NCI-H345 (cell line): ENCODE results near the gene VTI1A.
"Not testable (repeated sequence)": the region's sequence is repeated elsewhere in the genome, so short reads cannot be mapped to it uniquely, and the experiment has no call there.

ENCODE experiments used
- DNase-seq: peaks from one replicate; lab custom pipeline; 2025; lab: John Stamatoyannopoulos, UW

Gene VTI1A

DNA sequence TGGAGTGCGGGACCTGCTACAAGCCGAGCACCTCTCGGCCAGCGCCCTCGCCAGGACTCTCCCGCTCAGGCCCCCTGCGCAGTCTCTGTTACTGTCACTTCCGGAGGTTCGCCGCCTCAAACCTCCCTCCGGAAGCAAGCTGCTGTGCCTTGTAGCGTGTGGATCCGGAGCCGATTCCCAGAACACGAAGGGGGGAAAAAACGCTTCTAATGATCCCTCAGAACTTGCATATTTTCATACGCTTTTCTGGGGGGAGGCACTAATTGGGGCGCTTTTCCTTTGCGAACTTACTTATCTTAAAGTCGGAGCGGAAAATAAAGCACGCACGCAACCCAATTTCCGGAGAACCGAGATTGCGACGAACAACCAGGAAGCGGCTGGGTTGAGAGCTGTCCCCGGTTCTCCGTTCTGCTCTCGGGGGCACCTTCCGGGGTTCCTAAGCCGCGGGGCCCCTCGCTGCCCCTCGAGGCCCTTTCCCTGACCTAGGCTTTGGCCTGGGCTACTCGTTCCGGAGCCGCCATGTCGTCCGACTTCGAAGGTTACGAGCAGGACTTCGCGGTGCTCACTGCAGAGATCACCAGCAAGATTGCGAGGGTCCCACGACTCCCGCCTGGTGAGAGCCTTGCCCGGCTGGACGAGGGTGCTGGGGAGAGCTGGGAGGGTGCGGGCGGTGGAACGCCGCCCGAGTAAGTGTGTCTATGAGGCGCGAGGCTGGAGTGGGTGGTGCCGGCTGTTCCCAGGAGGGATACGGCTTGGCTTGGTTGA, at the start of gene VTI1A, which contains the start of gene ZDHHC6:
VTI1A (plus strand) TSS at position 361 of the 765 bp plus-strand sequence; CDS start at position 520, 159 bp downstream.
ZDHHC6 (minus strand) TSS at position 60 of the 765 bp plus-strand sequence. CDS start 1,478 bp downstream, outside the sequence.
- DNase-seq, result peak; percentile 73

DNA sequence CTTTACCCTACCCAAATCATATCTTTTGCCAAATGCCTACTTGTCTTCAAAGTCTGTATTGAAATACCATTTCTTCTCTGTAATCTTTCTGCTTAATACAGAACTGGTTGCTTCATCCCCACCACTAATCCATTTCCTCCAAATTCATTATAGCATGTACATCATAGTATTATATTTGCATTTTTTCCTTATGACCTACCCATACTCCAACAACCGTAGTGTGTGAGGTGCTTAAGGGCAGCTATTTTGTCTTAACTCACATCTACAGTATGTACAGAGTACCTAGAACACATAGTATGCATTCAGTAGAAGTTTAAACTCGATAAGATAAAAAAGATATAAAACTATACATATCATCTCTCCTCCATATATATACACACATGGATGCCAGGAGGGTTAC, 49.4 kb upstream of the VTI1A start:
- DNase-seq, result no peak

DNA sequence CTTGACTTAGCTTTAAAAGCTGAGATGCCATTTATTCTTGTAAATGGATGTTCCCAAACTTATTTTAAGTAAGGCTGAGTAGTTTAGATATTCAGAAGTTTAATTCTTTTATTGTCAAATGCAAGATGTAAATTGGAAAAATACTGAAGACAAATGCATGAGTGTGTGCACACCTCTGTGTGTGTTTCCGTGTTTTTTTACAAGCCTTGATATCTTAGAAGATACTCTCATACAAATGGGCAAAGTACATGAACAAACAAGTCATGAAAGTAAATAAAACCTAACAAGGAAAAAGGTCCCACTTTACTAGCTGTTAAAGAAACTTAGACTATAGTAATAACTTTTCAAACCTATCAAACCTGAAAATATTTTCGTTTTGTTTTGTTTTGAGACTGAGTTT, 44.1 kb upstream of the VTI1A start:
- no peak for DNase-seq

DNA sequence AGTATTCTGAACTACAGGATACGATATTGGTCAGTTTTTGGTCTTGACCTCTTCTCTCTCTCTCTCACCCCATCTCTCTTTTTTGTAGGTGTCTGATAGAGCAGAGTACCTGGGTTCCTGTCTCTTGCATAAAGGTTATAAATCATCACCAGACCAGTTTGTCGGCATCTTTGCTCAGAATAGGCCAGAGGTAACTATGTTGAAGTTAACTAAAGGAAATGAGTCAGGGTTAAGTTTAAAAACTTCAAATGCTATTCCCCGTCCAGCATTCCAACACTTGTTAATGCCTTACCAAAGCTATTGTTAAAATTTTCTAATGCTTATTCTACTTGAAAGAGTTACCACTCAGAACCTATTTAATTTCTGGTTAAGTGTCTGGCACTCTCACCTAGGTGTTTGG, 42.4 kb upstream of the VTI1A start:
- DNase-seq, result no peak

DNA sequence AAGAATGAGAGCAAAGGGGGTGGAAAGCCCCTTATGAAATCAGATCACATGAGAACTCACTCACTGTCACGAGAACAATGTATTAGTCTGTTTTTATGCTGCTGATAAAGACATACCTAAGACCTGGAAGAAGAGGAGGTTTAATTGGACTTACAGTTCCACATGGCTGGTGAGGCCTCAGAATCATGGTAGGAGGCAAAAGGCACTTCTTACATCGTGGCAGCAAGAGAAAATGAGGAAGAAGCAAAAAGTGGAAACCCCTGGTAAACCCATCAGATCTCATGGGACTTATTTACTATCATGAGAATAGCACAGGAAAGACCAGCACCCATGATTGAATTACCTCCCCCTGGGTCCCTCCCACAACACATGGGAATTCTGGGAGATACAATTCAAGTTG, 40.2 kb upstream of the VTI1A start:
- DNase-seq, result not testable (repeated sequence)

DNA sequence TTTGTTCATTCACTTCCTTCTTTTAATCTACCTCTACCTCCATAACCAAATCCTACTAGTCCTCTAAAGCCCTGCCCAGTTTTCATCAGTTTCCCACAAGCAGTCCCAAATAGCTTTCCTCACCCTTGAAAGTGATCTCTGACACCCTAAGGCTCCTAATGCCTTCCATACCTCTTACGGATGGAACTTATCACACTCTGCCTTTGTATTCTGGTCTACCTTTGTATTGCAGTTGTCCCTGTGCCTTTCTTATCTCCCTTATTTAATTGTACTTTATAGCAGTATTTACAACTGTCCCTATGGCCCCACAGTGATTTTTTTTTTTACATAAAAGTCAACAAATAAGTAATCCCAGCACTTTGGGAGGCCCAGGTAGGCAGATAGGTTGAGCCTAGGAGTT, 39.3 kb upstream of the VTI1A start:
- no peak for DNase-seq

DNA sequence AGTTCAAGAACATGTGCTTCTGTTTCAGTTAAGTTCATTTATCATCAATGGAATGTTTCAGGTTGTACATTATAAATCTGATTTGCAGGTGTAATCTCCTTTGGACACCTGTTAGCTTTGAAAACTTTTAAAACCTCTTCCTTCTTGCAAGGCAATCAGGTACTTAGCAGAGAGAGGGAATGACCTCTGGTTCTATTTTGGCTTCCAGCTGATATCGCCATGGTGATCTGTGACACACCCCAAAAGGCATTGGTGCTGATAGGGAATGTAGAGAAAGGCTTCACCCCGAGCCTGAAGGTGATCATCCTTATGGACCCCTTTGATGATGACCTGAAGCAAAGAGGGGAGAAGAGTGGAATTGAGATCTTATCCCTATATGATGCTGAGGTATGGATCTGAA, 37.7 kb upstream of the VTI1A start:
- DNase-seq, result no peak

DNA sequence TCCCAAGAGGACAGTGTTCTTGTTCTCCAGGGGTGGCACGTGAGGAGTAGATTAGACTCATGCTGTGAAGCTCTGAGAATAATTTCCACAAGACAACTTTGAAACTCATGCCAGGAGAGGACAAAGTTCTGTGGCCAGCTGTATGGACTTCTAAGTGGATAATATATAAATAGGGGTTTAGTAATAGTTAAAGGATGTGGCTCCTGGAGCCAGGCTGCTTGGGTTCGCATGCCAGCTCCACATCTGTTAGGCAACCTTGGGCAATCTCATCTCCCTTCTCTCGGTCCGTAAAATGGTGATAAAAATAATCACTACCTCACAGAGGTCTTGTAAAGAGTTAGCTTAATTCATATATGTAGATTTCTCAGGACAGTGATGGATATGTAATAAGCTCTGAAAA, 37.3 kb upstream of the VTI1A start:
- DNase-seq, result no peak

DNA sequence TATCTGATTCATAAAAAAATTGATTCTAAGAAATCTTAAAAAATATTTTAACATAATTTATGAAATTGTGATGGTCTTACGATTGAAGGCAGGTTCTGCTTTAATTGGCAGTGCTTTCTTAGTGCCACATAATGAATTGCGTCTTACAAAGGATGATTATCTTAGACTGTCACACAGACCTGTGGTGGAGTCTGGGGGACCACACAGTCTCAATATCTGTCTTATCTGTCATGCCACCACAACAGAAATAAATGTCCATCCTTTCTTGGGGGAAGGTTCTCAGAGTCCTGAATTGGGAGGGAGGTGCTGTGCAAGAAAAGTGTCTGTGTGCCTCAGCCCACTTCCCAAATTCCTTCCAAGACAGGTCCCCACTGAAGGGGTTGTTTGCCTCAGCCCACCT, 34.3 kb upstream of the VTI1A start:
- DNase-seq, result no peak

DNA sequence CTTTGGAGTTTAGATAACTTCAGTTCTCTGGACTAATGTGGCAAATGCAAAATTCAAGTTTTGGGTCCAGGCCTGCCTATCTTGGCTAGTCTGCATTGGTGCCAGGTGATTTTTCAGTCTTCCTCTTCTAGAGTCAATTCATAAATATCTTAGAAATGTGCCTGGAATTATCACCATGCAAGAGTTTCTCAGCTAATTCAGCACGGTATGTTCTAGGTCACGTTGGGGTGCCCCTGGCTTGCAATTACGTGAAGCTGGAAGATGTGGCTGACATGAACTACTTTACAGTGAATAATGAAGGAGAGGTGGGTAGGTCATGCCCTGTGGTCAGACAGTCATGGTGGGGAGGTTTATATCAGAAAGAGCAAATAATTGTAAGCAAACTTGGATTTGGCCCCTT, 25.3 kb upstream of the VTI1A start:
- DNase-seq, result no peak

DNA sequence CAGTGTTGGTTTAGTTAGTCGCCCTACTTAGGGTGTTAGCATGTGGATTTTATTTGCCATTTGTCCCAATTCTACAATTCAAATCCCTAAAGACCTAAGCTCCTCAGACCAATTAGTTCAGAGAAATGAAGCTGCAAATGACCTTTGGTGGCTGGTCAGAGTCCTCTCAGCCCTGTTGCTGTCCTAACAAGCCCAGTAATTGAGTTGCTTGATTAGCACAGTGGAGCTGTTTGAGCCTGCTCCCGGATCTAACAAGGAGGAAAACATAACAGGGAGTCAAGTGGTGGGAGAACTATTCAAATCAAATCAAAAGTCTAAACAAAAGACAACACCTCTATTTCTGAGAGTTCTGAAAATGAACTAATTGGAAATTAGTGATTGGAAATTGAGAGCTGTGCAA, 22.4 kb upstream of the VTI1A start:
- DNase-seq, result no peak

DNA sequence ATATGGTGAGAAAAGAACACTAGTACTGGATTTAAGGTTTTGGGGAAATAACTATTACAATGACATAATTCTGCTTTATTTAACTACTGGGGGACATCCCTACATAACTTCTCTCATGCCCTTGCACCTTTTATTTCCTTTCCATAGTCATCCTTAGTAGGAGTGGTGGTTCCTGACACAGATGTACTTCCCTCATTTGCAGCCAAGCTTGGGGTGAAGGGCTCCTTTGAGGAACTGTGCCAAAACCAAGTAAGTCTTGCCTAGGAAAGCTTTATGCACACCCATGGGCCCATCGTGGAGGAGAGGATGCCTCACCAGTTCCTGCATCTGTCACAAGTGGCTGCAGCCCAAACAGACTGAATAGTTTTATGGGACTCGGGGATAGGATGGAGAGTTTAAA, 20.9 kb upstream of the VTI1A start:
- no peak for DNase-seq

DNA sequence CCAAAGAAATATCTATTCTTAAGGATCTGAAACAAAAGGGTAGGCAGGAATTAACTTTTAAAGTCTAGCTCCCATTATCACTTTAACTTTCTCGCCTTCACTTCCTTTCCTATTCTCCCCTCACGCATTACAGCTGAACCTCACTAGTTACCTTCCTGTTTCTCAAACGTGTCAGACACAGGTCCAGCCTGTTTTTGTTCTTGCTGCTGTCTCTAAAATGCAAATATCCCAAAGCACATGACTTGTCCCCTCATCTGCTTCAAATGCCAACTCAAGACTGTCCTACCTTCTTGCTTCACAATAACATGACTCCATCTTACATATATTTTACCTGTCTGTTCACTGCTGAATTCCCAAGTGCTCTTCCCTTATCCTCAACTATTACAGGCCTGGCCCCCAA, 17.9 kb upstream of the VTI1A start:
- no peak for DNase-seq

DNA sequence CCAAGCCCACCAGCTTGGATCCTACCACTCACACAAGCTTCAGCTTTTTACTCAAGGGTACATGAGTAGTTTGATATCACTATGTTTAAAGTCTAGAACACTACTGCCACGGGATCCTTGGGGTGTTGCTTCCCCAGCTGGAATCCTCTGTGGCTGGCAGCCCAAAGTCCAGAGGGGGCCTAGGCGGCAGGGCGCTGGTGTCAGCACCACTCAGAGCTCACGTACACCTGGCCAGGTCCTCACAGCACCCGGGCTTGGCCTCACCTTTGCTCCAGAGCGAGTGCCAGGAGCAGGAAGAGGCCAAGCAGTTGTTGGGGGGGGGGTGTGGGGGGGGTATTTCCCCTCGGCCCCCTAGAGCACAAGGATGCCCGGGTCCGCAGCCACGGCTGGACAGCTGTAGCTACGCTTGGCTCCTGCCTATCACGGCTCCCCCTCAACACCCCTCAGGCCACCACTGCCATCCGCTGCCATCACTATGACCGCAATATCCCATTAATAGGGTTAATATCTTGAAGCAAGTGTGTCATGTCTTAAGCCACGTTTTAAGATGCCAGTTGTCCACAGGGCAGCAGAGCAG, 17.3 kb upstream of the VTI1A start:
- DNase-seq, result no peak

DNA sequence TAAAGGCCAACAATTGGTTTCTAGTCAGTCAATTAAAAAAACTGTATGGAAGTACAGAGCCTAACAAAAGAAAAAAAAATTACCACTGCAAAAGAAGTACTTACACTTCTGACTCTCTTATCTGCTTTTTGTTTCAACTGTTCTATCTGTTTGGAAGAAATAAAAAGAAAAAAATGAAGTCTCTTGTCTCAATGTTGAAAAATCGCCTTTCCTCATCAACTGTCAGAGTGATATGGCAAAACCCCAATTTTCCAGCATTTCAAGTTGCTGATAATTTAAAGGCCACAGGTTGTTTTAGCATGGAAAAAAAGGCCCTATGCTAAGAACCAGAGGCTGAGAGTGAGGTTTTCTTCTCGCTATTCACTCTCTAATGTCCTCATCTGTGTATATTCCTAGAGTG, 13.9 kb upstream of the VTI1A start:
- no peak for DNase-seq

DNA sequence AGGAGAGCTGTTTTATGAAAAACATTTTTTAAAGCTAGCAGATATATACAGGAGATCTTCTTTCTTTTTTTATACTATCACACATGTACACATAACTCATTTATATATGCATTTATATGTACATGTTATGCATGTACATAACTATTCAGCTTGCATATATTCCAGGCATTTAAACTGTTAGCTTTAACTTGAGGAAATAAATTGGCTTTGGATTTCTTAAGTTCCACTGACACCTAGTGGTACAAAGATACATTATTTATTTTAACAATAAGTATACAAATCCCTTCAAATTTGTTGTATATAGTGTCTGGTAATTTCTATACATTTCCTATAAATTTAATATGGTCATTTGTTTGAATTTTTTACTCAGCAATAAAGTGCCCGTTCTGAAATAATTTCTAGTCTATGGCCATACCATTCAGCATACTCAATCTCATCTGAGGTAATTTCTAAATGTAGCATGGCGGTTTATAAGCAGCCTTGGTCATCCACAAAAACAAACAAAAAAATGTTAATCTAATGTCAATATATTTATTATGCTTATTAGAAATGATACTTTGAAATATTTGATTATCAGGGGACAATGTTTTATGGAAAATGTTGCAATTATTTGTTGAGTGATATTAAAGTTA, 11.9 kb upstream of the VTI1A start:
- DNase-seq, result no peak

DNA sequence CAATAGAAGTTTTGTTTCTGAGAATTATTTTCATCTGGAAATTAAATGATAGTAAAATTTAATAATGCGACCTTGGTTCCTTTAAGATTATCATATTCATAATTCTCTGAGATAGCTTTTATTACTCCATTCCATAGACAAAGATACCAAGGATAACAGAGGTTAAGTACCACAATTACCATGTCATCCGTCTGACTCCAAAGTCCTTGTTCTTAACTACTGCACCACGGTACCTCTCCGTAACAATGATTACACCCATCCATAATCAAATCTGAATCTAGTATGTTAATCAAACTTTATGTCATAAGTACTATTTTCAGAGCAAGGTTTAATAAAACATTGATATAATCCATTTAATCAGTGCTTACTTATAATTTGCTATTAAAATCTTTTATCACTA, 8.7 kb upstream of the VTI1A start:
- no peak for DNase-seq

DNA sequence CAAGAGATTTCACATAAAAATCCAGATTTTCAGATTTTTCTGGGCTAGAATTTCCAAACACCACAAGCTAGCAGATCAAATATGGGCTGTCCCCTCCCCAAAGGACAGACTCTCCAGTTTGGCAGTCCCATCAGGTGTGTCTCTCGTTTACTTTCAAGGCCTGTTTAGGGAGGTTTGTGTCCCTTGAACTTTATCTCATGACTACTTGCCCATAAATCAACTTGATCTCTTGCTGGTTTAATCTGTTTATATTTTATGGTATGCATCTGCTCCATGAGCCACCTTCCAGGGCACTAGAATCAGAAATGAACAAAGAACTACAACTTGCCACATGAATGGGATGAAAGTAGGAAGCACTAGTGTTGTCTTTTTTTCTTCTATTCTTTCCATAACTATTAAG, 5.5 kb upstream of the VTI1A start:
- DNase-seq, result no peak

DNA sequence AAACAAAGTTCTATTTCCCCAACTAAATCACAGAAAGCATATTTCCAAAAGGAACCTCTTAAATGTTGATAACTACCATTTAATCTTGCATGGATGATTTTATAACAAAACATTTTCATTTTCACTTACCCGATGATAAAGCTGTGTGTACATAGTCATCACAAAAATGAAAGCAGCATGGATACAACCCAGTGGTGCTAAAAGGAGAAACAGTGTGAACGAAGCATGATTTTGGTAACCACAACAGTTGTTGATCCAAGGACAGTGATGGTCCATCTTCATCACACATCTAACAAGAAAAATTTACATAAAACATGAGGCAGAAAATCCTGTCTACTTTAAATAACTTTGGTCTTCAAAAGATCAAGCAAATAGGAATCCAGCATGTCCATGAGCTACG, 5.0 kb upstream of the VTI1A start:
- no peak for DNase-seq

DNA sequence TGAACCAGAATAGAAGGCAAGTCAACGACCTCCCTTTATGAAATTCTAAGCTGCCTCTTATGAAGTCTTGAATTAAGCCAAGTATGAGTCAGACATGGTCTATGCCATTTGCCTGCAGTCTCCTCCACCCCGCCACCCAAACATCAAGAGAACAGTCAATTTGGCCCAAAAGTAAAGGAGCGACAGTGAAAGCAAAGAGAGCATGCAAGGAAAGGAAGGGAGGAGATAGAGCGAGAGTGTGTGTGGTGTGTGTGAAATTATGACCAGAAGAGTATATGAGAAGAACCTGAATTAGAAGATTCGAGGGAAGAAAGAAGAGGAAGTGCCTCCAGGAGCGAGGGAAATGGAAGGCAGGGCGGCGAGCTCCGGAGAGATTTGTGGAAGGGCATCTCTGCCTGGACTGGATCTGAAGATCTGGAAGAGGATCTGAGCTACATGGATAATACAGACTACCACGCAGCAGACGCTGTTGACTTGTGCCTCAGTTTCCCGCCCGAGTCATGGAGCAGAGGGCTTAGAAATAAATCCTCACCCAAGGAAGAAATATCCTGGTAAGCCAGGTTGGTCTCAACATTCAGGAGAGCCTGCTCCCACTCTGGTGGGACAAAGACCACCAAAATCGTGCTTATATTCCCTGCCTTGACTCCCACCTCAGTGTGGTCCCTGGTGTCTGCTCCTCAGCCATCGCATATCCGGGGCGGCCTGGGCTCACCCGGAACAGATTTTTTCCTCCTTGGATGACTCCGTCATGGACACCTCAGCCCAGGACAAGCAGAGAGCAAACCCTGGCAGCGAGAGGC, 760 bp upstream of the VTI1A start:
- no peak for DNase-seq

DNA sequence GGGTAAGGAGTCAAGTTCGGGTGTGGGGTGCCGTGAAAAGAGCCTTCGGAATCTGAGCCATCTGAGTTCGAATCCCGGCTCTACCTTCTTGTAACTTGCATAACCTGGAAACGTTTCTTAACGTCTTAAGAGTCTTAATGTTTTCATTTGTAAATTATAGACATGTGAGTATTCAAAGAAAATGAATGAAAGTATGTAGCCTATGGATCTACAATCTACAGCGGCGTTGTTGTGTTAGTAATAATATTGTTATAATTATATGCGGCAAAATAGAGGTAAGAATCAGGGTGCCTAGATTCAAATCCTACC, 559 bp downstream of the VTI1A start:
- DNase-seq, result no peak

DNA sequence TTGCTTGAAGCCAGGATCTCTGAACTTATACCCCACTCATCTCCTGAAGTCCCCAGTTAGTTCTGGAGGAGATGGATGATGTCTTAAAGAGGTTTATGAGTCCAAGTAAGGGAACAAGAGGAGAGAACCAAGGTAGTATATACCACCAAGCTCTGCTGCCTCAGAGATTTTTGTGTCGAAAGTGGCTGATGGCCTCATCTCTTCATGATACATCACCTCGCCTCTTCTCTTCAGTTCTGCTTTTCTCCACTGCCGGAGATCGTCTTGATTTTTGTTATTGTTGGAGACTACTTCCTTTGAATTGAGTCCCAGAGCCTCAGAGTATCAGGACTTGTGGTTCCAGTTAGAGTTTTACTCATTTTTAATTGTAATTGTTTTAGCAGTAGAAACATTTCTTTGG, 1.9 kb downstream of the VTI1A start:
- no peak for DNase-seq
